GM12878 (cell line): ENCODE measurements around the gene CENPH. TPM values are rescaled to one million over a fixed set of nuclear protein-coding genes. Genes with fewer than 3 reads are reported as not detected.

Experiments
- ATAC-seq: fragments of 200-7000 bp; cut with Tn5 transposase; 3 replicates; pipeline ENCODE4 v1.9.1; 2020; ENCODE audit warnings: mild to moderate bottlenecking, moderate library complexity
- BruUV-seq: library from RNA; stranded (reverse); fragments of 400-500 nt; replicated peaks from 2 replicates; lab custom pipeline; 2021; lab: Mats Ljungman, UMichigan
- CTCF ChIA-PET: fragments of 300-600 bp; sonication (Branson Sonifier 250); formaldehyde crosslinking; extraction: SDS; loops from one replicate; lab custom pipeline; 2021; ENCODE audit warnings: inconsistent platforms; lab: Yijun Ruan, JAX
- POLR2A ChIA-PET: fragments of 350-600 bp; formaldehyde crosslinking; extraction: SDS; loops from one replicate; lab custom pipeline; 2021; ENCODE audit warnings: inconsistent platforms; lab: Charles Lee
- RAD21 ChIA-PET: fragments of 300-600 bp; sonication (Branson Sonifier 250); formaldehyde crosslinking; loops from one replicate; lab custom pipeline; 2023; ENCODE audit warnings: antibody characterized with exemption; ENCODE audit not compliant: unreplicated experiment; lab: Charles Lee
- SMC1A ChIA-PET: fragments of 300-600 bp; sonication (Branson Sonifier 250); formaldehyde crosslinking; loops from one replicate; lab custom pipeline; 2023; ENCODE audit not compliant: unreplicated experiment, uncharacterized antibody; lab: Charles Lee
- DNase-seq: peaks from one replicate; pipeline ENCODE4 v3.0.0-alpha.2; 2011; ENCODE audit warnings: low read depth, low spot score
- FAIRE-seq: peaks from 3 replicates; lab custom pipeline; 2011; peaks lifted over from hg19 to GRCh38; lab: Jason Lieb, UNC
- H2AFZ ChIP-seq: 2 replicates; pipeline ENCODE4 v1.6.0; 2011; ENCODE audit warnings: low read depth, low read length, control low read depth; ENCODE audit not compliant: control insufficient read depth
- H3K27ac ChIP-seq: 2 replicates; pipeline ENCODE4 v1.5.1; 2011; ENCODE audit warnings: control low read depth; ENCODE audit not compliant: control insufficient read depth, insufficient read depth
- H3K27me3 ChIP-seq, 2 experiments: replicated peaks in 1 of 2; 2 replicates each; pipeline versions ENCODE4 v1.6.0 to v1.6.1; 2011; ENCODE audit warnings: low read length in 1 of 2; ENCODE audit not compliant: control insufficient read depth in 2 of 2, insufficient read depth in 2 of 2
- H3K36me3 ChIP-seq, 2 experiments: 2 replicates each; pipeline ENCODE4 v1.5.1; 2011; ENCODE audit warnings: low read length in 1 of 2; ENCODE audit not compliant: control insufficient read depth in 2 of 2, insufficient read depth in 2 of 2
- H3K4me1 ChIP-seq: 2 replicates; pipeline ENCODE4 v1.6.1; 2011; ENCODE audit warnings: mild to moderate bottlenecking, low read length, moderate library complexity, mixed read lengths; ENCODE audit not compliant: control insufficient read depth, insufficient read depth
- H3K4me2 ChIP-seq: 2 replicates; pipeline ENCODE4 v1.6.0; 2011; ENCODE audit warnings: control low read depth; ENCODE audit not compliant: control insufficient read depth, insufficient read depth
- H3K4me3 ChIP-seq: fragments of 200-600 bp; sonication (generic); 2 replicates; pipeline ENCODE4 v1.5.1; 2016
- H3K79me2 ChIP-seq: 2 replicates; pipeline ENCODE4 v1.6.0; 2011; ENCODE audit warnings: low read length; ENCODE audit not compliant: control insufficient read depth, insufficient read depth
- H3K9ac ChIP-seq: 2 replicates; pipeline ENCODE4 v1.8.0; 2011; ENCODE audit warnings: low read length, control low read depth, mixed read lengths; ENCODE audit not compliant: control insufficient read depth, insufficient read depth
- H3K9me3 ChIP-seq: replicated peaks from 3 replicates; pipeline ENCODE4 v1.5.1; 2011; ENCODE audit warnings: mild to moderate bottlenecking, low read length; ENCODE audit not compliant: control insufficient read depth, insufficient read depth
- H4K20me1 ChIP-seq: 2 replicates; pipeline ENCODE4 v1.6.0; 2011; ENCODE audit not compliant: control insufficient read depth, insufficient read depth
- MEF2B ChIP-seq: fragments of 450-650 bp; IDR thresholded peaks from 2 replicates; pipeline ENCODE4 v1.6.1; 2018; ENCODE audit warnings: mild to moderate bottlenecking, moderate library complexity; ENCODE audit not compliant: partially characterized antibody, poor library complexity, severe bottlenecking
- WGBS: methylation state at CpG from one replicate; pipeline ENCODE4 v1.1.6; 2016; ENCODE audit warnings: low lambda C conversion rate; ENCODE audit not compliant: insufficient replicate concordance, insufficient coverage; ENCODE audit errors: missing lambda C conversion rate; 5-methylcytosine and 5-hydroxymethylcytosine counted together
- in situ Hi-C: fragments of 300-500 bp; cut with MboI; formaldehyde crosslinking; loops from 9 replicates; pipeline ENCODE4 v1.14.3; 2018; ENCODE audit warnings: mixed read lengths
- intact Hi-C: fragments of 100-400 bp; cut with micrococcal nuclease; formaldehyde crosslinking; loops from one replicate; pipeline ENCODE4 v1.14.2; 2022; ENCODE audit not compliant: unreplicated experiment
- polyA plus RNA-seq, 11 experiments: library from polyadenylated mRNA; depleted of rRNA in 4 of 11; unstranded in 6 of 11; stranded (reverse) in 5 of 11; fragments of >200 nt; fragmentation: Nextera tagmentation in 4 of 11; fragmentation: Illumina TruSeq in 1 of 11; extraction: Ambion mirVana in 4 of 11; extraction: Trizol in 1 of 11; gene quantifications; 1 replicate in 1 of 11; 2 replicates in 10 of 11; pipeline versions ENCODE4 v1.2.1 to v1.2.3, GENCODE V29; 2011 to 2016; ENCODE audit warnings: inconsistent platforms in 2 of 11, missing spikeins in 2 of 11, low read depth in 1 of 11
- total RNA-seq, 4 experiments: library from RNA; depleted of rRNA in 3 of 4; stranded (reverse); fragments of >200 nt in 3 of 4; fragmentation: Illumina TruSeq in 1 of 4; extraction: Trizol in 1 of 4; gene quantifications; 2 replicates each; pipeline versions ENCODE4 v1.2.1 to v1.2.3, GENCODE V29; 2013 to 2021
- TF ChIP-seq, protein P1 (sequence below): fragments of 450-650 bp; IDR thresholded peaks from 2 replicates; pipeline ENCODE4 v1.6.1; 2017; ENCODE audit warnings: mild to moderate bottlenecking, moderate library complexity

CENPH gene
- total and polyA plus RNA-seq, 10 of the 15 experiments (the other 5 are each of a cell fraction or from before 2014, with no cell fraction given): 7.3 to 65.6 (median 45.9) TPM

DNA sequence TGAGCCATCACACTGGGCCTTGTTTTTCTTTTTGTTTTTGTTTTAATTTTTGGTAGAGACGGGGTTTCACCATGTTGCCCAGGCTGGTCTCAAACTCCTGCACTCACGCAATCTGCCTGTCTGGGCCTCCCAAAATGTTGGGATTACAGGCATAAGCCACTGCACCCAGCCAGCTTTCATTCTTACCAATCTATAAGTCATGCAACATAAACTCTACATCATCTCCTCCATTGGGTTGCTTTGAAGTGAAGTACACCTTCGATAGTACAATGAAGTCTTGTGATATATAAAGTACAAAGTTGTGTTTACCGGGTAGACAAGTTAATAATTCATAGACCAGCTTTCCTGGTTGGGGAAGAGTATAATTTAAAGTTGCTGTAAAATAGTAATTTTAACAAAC, 36.5 kb downstream of the CENPH start:
- WGBS: 69% methylated on average over 4 of the region's 4 CpGs
- no peak for ATAC-seq
- Histone ChIP-seq H3K4me1 (no peaks in the 10 kb centered on the region), H3K4me3 (no peak overlapping the region), H3K9me3 (no peaks in the 10 kb centered on the region), H3K4me2 (no peak overlapping the region), H3K27me3 (no peaks in the 10 kb centered on the region), H3K9ac (no peak overlapping the region), H3K27ac (no peak overlapping the region), H3K36me3 (no peaks in the 10 kb centered on the region; a peak in 1 of 4 replicates), H2AFZ (no peak overlapping the region), H3K79me2 (no peaks in the 10 kb centered on the region; the same call in 1 of the 2 replicates), H4K20me1 (no peaks in the 10 kb centered on the region)
- CTCF ChIA-PET: interaction anchor here (1.3 kb wide), 1 partner anchor 110 kb away, joined by 3 read pairs; no protein-coding TSS in a partner anchor
- SMC1A ChIA-PET: no interaction called here
- intact Hi-C loops: no loop called here
- BruUV-seq: no TSS peak
- no peak for FAIRE-seq
- in situ Hi-C loops: no loop called here
- TF ChIP-seq, protein P1, sequence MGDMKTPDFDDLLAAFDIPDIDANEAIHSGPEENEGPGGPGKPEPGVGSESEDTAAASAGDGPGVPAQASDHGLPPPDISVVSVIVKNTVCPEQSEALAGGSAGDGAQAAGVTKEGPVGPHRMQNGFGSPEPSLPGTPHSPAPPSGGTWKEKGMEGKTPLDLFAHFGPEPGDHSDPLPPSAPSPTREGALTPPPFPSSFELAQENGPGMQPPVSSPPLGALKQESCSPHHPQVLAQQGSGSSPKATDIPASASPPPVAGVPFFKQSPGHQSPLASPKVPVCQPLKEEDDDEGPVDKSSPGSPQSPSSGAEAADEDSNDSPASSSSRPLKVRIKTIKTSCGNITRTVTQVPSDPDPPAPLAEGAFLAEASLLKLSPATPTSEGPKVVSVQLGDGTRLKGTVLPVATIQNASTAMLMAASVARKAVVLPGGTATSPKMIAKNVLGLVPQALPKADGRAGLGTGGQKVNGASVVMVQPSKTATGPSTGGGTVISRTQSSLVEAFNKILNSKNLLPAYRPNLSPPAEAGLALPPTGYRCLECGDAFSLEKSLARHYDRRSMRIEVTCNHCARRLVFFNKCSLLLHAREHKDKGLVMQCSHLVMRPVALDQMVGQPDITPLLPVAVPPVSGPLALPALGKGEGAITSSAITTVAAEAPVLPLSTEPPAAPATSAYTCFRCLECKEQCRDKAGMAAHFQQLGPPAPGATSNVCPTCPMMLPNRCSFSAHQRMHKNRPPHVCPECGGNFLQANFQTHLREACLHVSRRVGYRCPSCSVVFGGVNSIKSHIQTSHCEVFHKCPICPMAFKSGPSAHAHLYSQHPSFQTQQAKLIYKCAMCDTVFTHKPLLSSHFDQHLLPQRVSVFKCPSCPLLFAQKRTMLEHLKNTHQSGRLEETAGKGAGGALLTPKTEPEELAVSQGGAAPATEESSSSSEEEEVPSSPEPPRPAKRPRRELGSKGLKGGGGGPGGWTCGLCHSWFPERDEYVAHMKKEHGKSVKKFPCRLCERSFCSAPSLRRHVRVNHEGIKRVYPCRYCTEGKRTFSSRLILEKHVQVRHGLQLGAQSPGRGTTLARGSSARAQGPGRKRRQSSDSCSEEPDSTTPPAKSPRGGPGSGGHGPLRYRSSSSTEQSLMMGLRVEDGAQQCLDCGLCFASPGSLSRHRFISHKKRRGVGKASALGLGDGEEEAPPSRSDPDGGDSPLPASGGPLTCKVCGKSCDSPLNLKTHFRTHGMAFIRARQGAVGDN: no peak
- no peak for TF ChIP-seq MEF2B
- POLR2A ChIA-PET: no interaction called here
- no peak for DNase-seq
- RAD21 ChIA-PET: no interaction called here
